Measurements from ENCODE around the gene ANKAR.
A peak's percentile ranks its signal among the peaks of the same experiment; 100 is the strongest.

The ANKAR gene

GRCh38 chr2:189674374-189675112 is at the start of gene ANKAR:
TSS of gene ANKAR (plus strand) at chr2:189674670. CDS start at chr2:189676491, 1,821 bp downstream.
- Mint-ChIP-seq H3K27me3 (no peaks in the 10 kb centered on the region), H3K36me3 (ENCODE audit: low read depth) (peaks cover 64% of the 10 kb centered on the region), H3K27ac (peak within 1 kb of the TSS; percentile 97), H3K9me3 (peaks cover 12% of the 10 kb centered on the region), H3K4me3 (peak within 1 kb of the TSS; percentile 87), H3K4me1 (ENCODE audit: low read depth) (peaks cover 44% of the 10 kb centered on the region)

GRCh38 chr2:189625636-189626035 is 48.8 kb upstream of the ANKAR start:
- H3K4me1 Mint-ChIP-seq (ENCODE audit: low read depth) = peaks cover 19% of the 10 kb centered on the region
- no peak overlapping the region for H3K4me3 Mint-ChIP-seq
- no peaks in the 10 kb centered on the region for H3K36me3 Mint-ChIP-seq (ENCODE audit: low read depth)
- H3K27me3 Mint-ChIP-seq = no peaks in the 10 kb centered on the region
- H3K27ac Mint-ChIP-seq = no peak overlapping the region
- no peaks in the 10 kb centered on the region for H3K9me3 Mint-ChIP-seq

- H3K9me3 Mint-ChIP-seq = no peaks in the 10 kb centered on the region
- no peak overlapping the region for H3K4me3 Mint-ChIP-seq
- no peaks in the 10 kb centered on the region for H3K36me3 Mint-ChIP-seq (ENCODE audit: low read depth)
- no peaks in the 10 kb centered on the region for H3K27me3 Mint-ChIP-seq
- H3K4me1 Mint-ChIP-seq (ENCODE audit: low read depth) = peaks cover 19% of the 10 kb centered on the region
- no peak overlapping the region for H3K27ac Mint-ChIP-seq
Observed at GRCh38 chr2:189627789-189628188, 46.7 kb upstream of the ANKAR start.

- no peaks in the 10 kb centered on the region for H3K9me3 Mint-ChIP-seq
- H3K27ac Mint-ChIP-seq = no peak overlapping the region
- no peaks in the 10 kb centered on the region for H3K36me3 Mint-ChIP-seq (ENCODE audit: low read depth)
- peaks cover 19% of the 10 kb centered on the region for H3K4me1 Mint-ChIP-seq (ENCODE audit: low read depth)
- H3K27me3 Mint-ChIP-seq = no peaks in the 10 kb centered on the region
- no peak overlapping the region for H3K4me3 Mint-ChIP-seq
Observed at GRCh38 chr2:189628817-189629530, 45.5 kb upstream of the ANKAR start.

- no peaks in the 10 kb centered on the region for H3K27me3 Mint-ChIP-seq
- H3K4me3 Mint-ChIP-seq = no peak overlapping the region
Observed at GRCh38 chr2:189629531-189630453, 44.7 kb upstream of the ANKAR start.

GRCh38 chr2:189631849-189632248 is 42.6 kb upstream of the ANKAR start:
- no peak overlapping the region for H3K27ac Mint-ChIP-seq
- H3K9me3 Mint-ChIP-seq = no peaks in the 10 kb centered on the region
- H3K4me1 Mint-ChIP-seq (ENCODE audit: low read depth) = no peaks in the 10 kb centered on the region
- no peaks in the 10 kb centered on the region for H3K27me3 Mint-ChIP-seq
- H3K36me3 Mint-ChIP-seq (ENCODE audit: low read depth) = no peaks in the 10 kb centered on the region
- H3K4me3 Mint-ChIP-seq = no peak overlapping the region

More at GRCh38 chr2:189629531-189630453, 44.7 kb upstream of the ANKAR start:
- Mint-ChIP-seq H3K36me3 (ENCODE audit: low read depth) (no peaks in the 10 kb centered on the region), H3K4me1 (ENCODE audit: low read depth) (peaks cover 13% of the 10 kb centered on the region), H3K9me3 (no peaks in the 10 kb centered on the region), H3K27ac (no peak overlapping the region)

DNA sequence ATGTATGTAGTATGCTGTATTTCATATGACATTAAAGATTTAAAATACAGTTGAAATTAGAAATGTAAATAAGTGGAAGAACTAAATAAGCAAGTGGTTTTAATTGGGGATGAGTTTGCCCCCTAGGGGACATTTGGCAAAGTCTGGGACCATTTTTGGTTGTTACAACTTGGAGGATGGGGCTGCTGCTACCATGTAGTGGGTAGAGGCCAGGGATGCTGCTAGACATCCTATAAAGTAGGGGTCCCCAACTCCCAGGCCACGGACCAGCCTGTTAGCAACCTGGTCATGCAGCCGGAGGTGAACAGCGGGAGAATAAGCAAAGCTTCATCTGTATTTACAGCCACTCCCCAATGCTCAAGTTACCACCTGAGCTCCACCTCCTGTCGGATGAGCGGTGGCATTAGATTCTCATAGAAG is 41.1 kb upstream of the ANKAR start:
- H3K27ac Mint-ChIP-seq = no peak overlapping the region
- H3K9me3 Mint-ChIP-seq = no peaks in the 10 kb centered on the region
- H3K4me3 Mint-ChIP-seq = no peak overlapping the region
- no peaks in the 10 kb centered on the region for H3K27me3 Mint-ChIP-seq
- no peaks in the 10 kb centered on the region for H3K4me1 Mint-ChIP-seq (ENCODE audit: low read depth)
- H3K36me3 Mint-ChIP-seq (ENCODE audit: low read depth) = no peaks in the 10 kb centered on the region

GRCh38 chr2:189635353-189635752 is 39.1 kb upstream of the ANKAR start:
- Mint-ChIP-seq H3K36me3 (ENCODE audit: low read depth) (no peaks in the 10 kb centered on the region), H3K27ac (no peak overlapping the region), H3K9me3 (no peaks in the 10 kb centered on the region), H3K27me3 (no peaks in the 10 kb centered on the region), H3K4me3 (no peak overlapping the region), H3K4me1 (ENCODE audit: low read depth) (no peaks in the 10 kb centered on the region)

GRCh38 chr2:189638301-189639006 is 36.0 kb upstream of the ANKAR start:
- H3K4me3 Mint-ChIP-seq = no peak overlapping the region
- H3K4me1 Mint-ChIP-seq (ENCODE audit: low read depth) = peaks cover 19% of the 10 kb centered on the region
- H3K27ac Mint-ChIP-seq = no peak overlapping the region
- no peaks in the 10 kb centered on the region for H3K36me3 Mint-ChIP-seq (ENCODE audit: low read depth)
- H3K27me3 Mint-ChIP-seq = no peaks in the 10 kb centered on the region
- H3K9me3 Mint-ChIP-seq = peaks cover 3% of the 10 kb centered on the region

GRCh38 chr2:189639007-189639609 is 35.4 kb upstream of the ANKAR start:
- Mint-ChIP-seq H3K9me3 (peaks cover 3% of the 10 kb centered on the region), H3K36me3 (ENCODE audit: low read depth) (no peaks in the 10 kb centered on the region), H3K27me3 (no peaks in the 10 kb centered on the region), H3K27ac (no peak overlapping the region), H3K4me3 (no peak overlapping the region), H3K4me1 (ENCODE audit: low read depth) (peaks cover 19% of the 10 kb centered on the region)

GRCh38 chr2:189641002-189641401 is 33.5 kb upstream of the ANKAR start:
- H3K9me3 Mint-ChIP-seq = peaks cover 3% of the 10 kb centered on the region
- peak overlapping the region; percentile 53 for H3K27ac Mint-ChIP-seq
- H3K4me1 Mint-ChIP-seq (ENCODE audit: low read depth) = peaks cover 19% of the 10 kb centered on the region
- H3K36me3 Mint-ChIP-seq (ENCODE audit: low read depth) = no peaks in the 10 kb centered on the region
- no peaks in the 10 kb centered on the region for H3K27me3 Mint-ChIP-seq
- no peak overlapping the region for H3K4me3 Mint-ChIP-seq

DNA sequence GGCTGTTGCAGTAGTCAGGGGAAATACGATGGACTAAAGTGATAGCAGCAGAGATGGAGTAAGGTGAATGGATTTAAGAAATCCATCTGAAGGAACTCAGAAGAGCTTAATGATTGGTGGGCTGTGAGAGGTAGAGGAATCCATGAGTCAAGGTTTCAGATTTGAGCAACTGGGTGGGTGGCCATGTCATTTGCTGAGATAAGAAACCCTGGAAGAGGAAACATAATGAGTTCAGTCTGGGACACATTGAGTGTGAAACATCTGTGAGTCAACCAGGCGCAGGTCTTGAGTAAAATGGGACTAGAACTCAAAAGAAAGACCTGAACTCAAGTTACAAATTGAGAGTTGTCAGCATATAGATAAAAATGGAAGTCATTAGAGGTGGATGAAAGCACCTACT is 32.9 kb upstream of the ANKAR start:
- Mint-ChIP-seq H3K36me3 (ENCODE audit: low read depth) (no peaks in the 10 kb centered on the region), H3K4me3 (no peak overlapping the region), H3K27ac (peak overlapping the region; percentile 53), H3K27me3 (no peaks in the 10 kb centered on the region), H3K9me3 (peaks cover 3% of the 10 kb centered on the region), H3K4me1 (ENCODE audit: low read depth) (peaks cover 19% of the 10 kb centered on the region)

GRCh38 chr2:189646521-189646920 is 27.9 kb upstream of the ANKAR start:
- Mint-ChIP-seq H3K27ac (no peak overlapping the region), H3K4me3 (no peak overlapping the region), H3K9me3 (peaks cover 3% of the 10 kb centered on the region), H3K27me3 (no peaks in the 10 kb centered on the region), H3K4me1 (ENCODE audit: low read depth) (peaks cover 12% of the 10 kb centered on the region), H3K36me3 (ENCODE audit: low read depth) (no peaks in the 10 kb centered on the region)
